ENCODE results near the gene ABCD3.

- TF ChIP-seq CTCF (IDR thresholded peaks at IDR 0.05) (no peak), POLR2A (IDR thresholded peaks at IDR 0.05) (no peak), EP300 (IDR thresholded peaks at IDR 0.05) (no peak)
Measured at GRCh38 chr1:94462606-94463005, 44.4 kb downstream of the ABCD3 start.

Data from tibial nerve (tissue), 4 donors.